KOPT-K1 (cell line): ENCODE measurements around the gene PTPRN2.
"Not testable (repeated sequence)": the region's sequence is repeated elsewhere in the genome, so short reads cannot be mapped to it uniquely, and the experiment has no call there.

Experiments
- H3K27ac ChIP-seq: fragments of 200-600 bp; sonication (generic); 2 replicates; pipeline ENCODE4 v1.5.1; 2016; ENCODE audit warnings: antibody characterized with exemption, mild to moderate bottlenecking, low read depth, low read length; ENCODE audit not compliant: poor library complexity, severe bottlenecking
- H3K36me3 ChIP-seq: fragments of 200-600 bp; sonication (generic); 2 replicates; pipeline ENCODE4 v1.5.1; 2017; ENCODE audit warnings: antibody characterized with exemption, mild to moderate bottlenecking, low read length, moderate library complexity; ENCODE audit not compliant: insufficient read depth
- H3K9me3 ChIP-seq: fragments of 200-600 bp; sonication (generic); 2 replicates; pipeline ENCODE4 v1.5.1; 2017; ENCODE audit warnings: antibody characterized with exemption, low read length, mild to moderate bottlenecking; ENCODE audit not compliant: insufficient read depth, poor library complexity, severe bottlenecking

PTPRN2 gene

DNA sequence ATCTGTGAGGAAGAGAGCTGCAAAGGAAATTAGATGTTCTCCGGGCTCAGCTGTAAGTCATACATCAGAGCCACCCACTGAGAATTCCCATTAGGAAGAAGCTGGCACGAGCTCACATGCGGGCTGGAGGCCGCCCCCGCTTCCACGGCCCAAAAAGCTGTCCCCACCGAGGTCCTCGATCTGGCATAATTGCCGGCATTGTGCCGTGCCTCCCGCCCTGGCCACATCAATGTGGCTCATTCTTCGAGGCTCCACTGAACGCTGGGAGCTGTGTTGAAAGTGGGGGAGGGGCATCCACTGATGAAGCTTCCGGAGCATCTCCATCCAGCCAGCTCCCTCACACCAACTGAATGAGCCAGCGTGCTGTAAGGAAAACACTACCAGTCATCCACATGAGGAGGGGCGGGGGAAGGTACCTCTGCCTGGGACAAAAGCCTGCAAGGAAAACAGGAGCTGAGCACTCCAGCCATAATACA is 173.1 kb downstream of the PTPRN2 start:
- H3K27ac ChIP-seq, result no peak overlapping the region

GRCh38 chr7:158414002-158414401 is 173.6 kb downstream of the PTPRN2 start:
- H3K36me3 ChIP-seq, result no peaks in the 10 kb centered on the region
- no peaks in the 10 kb centered on the region for H3K9me3 ChIP-seq
- H3K27ac ChIP-seq, result no peak overlapping the region

More for the DNA sequence above, 173.1 kb downstream of the PTPRN2 start:
- Histone ChIP-seq H3K36me3 (no peaks in the 10 kb centered on the region), H3K9me3 (no peaks in the 10 kb centered on the region)

DNA sequence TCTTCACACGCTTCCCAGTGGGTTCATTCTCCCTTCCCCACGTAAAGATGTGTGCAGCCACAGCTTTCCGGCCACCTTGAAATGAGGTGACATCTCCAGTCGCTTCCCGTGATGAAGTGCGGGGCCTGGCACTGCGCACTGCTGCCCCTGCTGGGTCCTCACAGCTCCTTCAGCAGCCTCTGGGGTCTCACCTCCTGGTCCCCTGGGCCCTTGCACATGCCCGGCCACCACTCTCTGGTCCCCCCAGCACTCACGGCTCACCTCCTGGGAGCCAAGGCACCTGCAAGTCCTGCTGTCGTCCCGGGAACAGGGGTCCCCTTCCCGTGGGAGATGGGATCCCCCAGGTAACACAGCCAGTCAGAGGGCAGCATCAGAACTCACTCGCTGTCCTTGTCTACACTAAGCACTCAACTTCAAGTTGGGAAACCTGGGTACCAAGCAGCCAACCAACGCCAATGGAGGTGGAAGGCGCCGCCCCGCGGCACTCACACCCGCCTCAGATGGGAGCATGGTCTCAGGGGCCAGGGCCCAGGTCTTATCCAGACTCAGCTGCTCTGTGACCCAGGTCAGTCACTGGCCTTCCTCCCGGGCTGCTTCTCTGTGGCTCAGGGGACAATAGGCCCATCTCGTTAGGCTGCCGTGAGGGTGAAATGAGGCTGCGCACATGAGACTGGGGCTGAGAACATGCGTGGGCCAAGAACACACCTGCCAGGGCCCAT is 176.2 kb downstream of the PTPRN2 start:
- no peaks in the 10 kb centered on the region for H3K36me3 ChIP-seq
- H3K9me3 ChIP-seq, result no peaks in the 10 kb centered on the region
- no peak overlapping the region for H3K27ac ChIP-seq

GRCh38 chr7:158410720-158411119 is 176.9 kb downstream of the PTPRN2 start:
- Histone ChIP-seq H3K27ac (no peak overlapping the region), H3K36me3 (no peaks in the 10 kb centered on the region), H3K9me3 (no peaks in the 10 kb centered on the region)

DNA sequence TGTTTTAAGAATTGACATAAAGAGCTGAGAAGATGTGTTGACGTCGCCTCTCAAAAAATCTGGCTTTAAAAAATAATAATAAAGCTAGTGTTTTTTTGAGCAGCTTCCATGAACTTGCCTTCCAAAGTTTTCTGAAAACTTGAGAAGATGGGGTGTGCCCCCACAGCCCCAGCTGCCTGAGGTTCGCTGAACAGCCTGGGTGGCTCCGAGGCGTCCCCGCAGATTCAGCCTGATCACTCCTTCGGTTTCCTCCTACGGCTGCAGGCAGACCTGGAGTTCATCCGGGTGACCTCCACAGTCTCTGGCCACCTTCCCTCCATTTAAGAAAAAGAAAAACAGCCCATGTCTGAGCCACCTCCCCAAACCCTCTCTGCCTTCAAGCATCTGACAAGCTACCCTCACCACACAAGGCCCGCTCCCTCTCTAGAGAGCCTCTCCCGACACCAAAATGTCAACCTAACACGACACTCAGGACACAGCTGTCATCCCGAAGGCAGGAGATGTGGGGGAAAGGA is 177.8 kb downstream of the PTPRN2 start:
- no peaks in the 10 kb centered on the region for H3K36me3 ChIP-seq

DNA sequence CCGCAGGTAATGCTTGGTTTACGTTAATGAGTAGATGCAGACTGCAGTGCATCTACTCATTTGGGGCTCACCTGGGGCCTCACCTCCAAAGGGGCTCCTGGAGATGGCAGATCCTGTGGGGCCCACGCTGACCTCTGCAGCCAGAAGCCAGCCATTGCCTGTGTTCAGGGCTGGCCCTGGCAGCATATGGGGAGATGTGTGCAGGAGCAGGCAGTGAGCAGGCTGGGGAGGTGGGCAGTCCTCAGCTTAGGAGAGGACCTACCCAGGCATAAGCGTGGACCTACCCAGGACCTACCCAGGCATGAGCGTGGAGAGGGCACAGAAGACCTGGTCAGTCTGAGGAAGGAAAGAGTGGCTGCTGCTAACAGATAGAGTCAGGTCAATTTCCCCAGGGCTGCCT is 178.5 kb downstream of the PTPRN2 start:
- no peaks in the 10 kb centered on the region for H3K36me3 ChIP-seq
- no peak overlapping the region for H3K27ac ChIP-seq
- H3K9me3 ChIP-seq, result no peaks in the 10 kb centered on the region

More for the DNA sequence above, 177.8 kb downstream of the PTPRN2 start:
- Histone ChIP-seq H3K27ac (no peak overlapping the region), H3K9me3 (no peaks in the 10 kb centered on the region)

DNA sequence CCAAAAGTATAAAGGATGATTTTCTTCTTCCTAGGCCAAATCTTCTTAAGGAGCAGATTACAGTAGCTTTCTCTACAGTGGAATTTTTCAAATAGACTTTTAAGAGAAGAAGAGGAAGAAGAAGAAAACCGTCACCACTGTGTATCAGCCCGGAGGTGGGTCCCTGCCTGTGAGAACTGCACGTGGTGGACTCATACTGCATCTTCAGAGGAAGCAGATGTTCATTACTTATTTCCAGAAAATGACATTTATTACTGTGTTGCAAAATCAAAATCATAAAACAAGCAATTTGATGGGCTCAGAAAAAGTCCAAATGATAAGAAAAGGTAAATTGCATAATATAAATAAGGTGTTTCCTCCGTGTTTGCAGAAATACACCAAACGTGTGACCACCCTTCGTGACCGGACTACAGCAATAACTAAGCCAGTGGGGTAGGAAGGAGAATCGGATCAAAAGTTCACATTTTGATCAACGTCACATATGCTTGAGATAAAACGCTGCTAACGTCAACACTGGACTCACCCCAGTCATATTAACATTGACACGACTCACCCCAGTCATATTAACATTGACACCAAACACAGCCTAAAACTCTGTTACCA is 179.2 kb downstream of the PTPRN2 start:
- Histone ChIP-seq H3K36me3 (no peaks in the 10 kb centered on the region), H3K9me3 (no peaks in the 10 kb centered on the region), H3K27ac (no peak overlapping the region)

DNA sequence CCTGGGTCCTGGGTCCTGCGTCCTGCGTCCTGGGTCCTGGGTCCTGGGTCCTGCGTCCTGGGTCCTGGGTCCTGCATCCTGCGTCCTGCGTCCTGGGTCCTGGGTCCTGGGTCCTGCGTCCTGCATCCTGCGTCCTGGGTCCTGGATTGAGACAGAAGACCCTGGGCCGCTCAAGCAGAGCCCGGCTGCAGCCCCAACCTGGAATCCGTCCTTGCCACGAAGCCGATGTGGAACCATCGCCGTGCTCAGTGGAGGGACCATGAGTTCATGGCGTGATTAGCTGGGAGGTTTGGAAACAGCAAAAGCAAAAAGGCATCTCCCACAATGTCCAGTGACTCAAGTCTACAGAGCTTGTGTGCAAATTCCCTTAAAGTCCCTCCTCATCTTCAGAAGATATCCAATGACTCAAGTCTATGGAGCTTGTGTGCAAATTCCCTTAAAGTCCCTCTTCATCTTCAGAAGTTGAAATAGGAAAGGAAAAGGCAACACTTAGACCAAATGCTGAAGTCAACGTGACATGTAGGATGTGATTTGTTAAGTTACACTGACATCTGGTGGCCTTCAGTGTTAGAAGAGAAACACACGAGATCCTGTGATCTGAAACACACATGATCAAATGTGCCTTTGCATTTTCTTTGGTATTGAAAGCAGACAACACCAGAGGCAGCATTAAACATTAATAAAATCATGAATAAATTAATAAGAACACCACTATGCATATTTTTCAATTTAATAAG is 179.9 kb downstream of the PTPRN2 start:
- H3K36me3 ChIP-seq, result no peaks in the 10 kb centered on the region
- H3K27ac ChIP-seq, result no peak overlapping the region
- H3K9me3 ChIP-seq, result no peaks in the 10 kb centered on the region

- Histone ChIP-seq H3K36me3 (no peaks in the 10 kb centered on the region), H3K9me3 (no peaks in the 10 kb centered on the region), H3K27ac (no peak overlapping the region)
Observed at GRCh38 chr7:158406801-158407200, 180.8 kb downstream of the PTPRN2 start.

DNA sequence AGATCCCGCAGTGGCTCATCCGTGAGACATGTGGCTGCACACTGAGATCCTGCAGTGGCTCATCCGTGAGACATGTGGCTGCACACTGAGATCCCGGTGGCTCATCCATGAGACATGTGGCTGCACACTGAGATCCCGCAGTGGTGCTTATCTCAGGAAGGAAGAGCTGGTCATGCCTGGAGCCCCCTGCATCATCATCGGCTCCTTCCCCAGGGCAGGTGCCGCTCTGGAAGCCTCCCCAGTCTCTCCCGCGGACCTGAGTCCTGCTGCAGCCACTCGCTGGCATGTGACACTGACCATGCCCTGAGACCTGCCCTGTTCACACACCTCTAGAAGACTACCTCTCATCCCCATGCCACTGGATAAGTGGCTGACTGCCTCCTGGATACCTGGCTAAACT is 181.3 kb downstream of the PTPRN2 start:
- no peak overlapping the region for H3K27ac ChIP-seq

DNA sequence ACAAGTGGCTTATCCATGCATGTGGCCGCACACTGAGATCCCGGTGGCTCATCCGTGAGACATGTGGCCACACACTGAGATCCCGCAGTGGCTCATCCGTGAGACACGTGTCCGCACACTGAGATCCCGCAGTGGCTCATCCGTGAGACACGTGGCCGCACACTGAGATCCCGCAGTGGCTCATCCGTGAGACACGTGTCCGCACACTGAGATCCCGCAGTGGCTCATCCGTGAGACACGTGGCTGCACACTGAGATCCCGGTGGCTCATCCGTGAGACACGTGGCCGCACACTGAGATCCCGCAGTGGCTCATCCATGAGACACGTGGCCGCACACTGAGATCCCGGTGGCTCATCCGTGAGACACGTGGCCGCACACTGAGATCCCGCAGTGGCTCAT is 181.9 kb downstream of the PTPRN2 start:
- not testable (repeated sequence) for H3K9me3 ChIP-seq, H3K27ac ChIP-seq, H3K36me3 ChIP-seq

More for the DNA sequence above, 181.3 kb downstream of the PTPRN2 start:
- no peaks in the 10 kb centered on the region for H3K9me3 ChIP-seq
- no peaks in the 10 kb centered on the region for H3K36me3 ChIP-seq

- H3K27ac ChIP-seq, result no peak overlapping the region
- H3K36me3 ChIP-seq, result no peaks in the 10 kb centered on the region
- no peaks in the 10 kb centered on the region for H3K9me3 ChIP-seq
Observed at GRCh38 chr7:158405324-158405723, 182.3 kb downstream of the PTPRN2 start.

- H3K36me3 ChIP-seq, result no peaks in the 10 kb centered on the region
- no peak overlapping the region for H3K27ac ChIP-seq
- peaks cover 5% of the 10 kb centered on the region for H3K9me3 ChIP-seq
Observed at GRCh38 chr7:158404031-158404761, 183.4 kb downstream of the PTPRN2 start.

- H3K36me3 ChIP-seq, result no peaks in the 10 kb centered on the region
- no peak overlapping the region for H3K27ac ChIP-seq
- H3K9me3 ChIP-seq, result peaks cover 15% of the 10 kb centered on the region
Observed at GRCh38 chr7:158403013-158403821, 184.4 kb downstream of the PTPRN2 start.
